Stimulated activated CD4-positive, alpha-beta T cell treated with anti-CD3 and anti-CD28 coated beads, Interleukin-15, amount 100 ng/mL, for 1 hour (primary cell): Measurements from ENCODE around the gene NTRK2.

ENCODE experiments used
- DNase-seq, 2 donors: peaks; one replicate each; pipeline ENCODE4 v3.0.0-alpha.2; 2020; ENCODE audit warnings: low read depth in 1 of 2, low spot score in 1 of 2

The NTRK2 gene

DNA sequence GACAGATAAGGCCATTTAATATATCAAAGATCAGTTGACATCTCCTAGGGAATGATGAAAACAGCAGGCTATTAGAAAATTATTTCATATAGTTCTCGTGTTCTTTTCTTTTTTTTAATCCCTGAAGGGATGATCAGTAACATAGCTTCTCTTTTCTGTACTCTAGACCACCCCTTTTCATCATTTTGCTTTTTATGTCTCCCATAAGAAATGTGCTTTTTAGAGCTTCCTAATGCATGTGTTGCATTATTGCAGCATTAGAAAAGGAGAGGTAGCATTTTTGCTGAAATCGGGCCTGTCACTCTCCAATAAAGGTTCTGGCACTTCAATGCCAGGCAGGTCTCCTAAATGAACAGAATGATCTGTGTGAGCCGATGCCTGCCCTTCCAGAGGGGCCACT lies 143.3 kb downstream of the NTRK2 start:
- no peak for DNase-seq

DNA sequence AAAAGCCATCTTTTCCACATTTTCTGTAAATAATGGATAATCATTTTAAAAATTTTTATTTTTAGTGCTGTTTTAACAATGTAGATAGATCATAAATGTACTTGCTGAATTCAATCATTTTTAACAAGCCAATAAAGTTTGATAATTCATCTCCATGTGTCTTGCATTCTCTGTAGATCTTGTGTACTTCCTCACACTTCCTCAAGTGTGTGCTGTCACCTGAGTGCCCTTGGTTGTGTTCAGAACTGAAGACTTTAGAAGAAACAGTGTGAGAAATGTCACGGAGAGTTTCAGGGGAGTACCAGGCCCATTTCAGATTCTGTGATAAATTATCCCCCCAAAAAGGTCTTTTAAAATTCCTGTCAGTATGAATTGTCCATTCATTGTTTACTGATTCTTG lies 146.0 kb downstream of the NTRK2 start:
- no peak for DNase-seq

DNA sequence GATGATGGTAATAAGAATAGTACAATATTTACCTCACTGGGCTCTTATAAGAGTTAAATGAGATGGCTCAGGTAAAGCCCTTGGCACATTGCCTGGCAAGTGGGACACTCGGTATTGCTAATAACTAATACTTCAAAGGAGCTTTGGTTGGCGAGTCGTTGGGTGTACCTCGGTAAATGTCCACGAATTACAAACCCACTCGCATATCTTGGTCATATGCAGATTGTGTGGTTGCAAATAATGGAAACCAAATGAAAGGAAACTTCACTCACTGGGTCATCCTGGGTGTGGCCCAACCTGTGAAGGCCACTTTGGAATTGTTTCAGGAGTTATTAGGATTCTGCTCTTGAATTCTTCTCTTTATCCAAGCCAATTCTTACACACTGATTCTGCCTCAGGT lies 147.5 kb downstream of the NTRK2 start:
- DNase-seq: no peak

DNA sequence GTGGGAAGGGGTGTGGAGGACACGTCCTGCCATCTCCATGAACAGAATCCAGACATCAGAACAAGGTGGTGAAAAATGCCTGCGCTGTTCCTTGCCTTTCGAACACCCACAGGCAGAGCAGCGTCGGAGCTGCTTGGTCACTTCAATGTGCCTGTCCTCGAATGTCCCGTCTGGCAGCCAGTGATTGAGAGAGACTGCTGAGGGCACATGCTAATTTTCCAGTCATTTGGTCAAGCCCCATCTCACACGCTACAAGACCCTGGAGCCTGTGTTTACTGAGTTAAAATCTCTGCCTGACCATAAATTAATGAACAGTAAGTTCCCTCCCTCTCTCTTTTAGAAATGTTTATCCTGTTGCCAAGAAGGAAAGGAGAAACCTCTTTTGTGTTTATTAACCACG lies 149.3 kb downstream of the NTRK2 start:
- DNase-seq: no peak

DNA sequence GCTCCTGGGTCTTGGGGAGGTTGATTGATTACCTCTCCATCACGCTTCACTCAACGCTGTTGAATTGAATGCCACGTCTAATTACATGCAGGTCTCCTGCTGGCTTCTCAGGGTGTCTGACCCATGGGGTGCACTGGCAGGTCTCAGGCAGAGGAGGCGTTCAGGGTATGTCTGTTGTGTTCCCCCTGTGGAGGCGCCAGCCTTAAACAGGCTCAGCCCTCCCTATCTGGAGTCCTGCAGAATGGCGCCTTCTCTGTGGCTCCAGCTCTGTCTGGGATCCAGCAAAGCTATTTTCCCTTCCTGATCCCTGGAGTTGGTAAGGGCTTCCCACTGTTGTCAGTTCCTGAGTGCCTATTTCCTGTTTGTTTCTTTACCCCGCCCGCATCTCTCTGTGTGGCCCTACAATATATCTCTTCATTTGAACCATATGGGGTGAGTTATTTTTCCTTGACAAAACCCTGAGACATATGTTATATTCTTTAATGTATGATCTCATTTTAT lies 150.0 kb downstream of the NTRK2 start:
- no peak for DNase-seq

DNA sequence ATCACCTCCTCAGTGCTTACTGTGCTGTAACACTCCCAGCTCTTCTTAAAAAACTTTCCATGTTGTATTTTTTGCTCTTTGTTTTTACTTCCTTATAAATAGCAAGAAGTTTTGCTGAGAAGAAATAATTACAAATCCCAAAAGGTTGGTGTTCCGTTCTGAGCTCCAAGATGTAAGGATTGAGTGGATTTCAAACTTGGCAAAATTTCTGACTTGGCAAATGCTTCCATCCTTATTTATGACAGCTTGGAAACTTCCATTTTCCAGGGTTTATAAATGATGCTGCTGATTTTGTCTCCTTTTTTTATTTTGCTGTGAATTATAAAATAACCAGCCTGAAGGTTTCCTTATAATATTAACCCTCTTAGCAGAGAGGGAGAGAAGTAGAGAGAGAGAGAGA lies 151.9 kb downstream of the NTRK2 start:
- DNase-seq: no peak

DNA sequence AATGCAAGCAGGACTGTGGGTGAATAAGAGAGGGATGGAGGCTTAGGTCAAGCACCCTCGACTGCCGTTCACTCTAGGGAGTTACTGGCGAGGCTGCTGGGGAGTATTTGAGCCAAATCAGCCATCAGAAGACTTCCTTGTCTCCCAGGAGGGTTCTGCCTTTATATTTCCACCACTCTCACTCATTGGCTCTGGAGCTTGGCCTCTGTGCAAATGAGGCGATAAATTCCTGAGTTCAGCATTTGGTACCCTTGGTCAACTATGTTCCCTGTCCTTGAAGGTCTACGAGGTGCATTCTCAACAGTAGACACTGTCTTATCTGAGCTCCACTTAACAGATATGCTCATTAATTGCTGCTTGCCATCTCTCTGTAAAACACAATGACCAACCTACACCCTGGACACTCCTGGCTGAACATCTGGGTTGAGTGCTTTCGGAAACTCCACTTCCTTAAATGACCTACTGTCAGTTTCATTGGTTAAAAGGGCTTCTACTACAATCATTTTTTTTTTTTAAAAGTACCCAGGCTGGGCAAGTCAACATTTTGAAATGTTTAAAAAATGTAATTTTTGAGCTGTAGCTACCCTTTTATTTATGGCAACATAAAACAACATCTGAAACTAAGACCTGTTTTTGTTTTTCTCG lies 153.2 kb downstream of the NTRK2 start:
- no peak for DNase-seq

DNA sequence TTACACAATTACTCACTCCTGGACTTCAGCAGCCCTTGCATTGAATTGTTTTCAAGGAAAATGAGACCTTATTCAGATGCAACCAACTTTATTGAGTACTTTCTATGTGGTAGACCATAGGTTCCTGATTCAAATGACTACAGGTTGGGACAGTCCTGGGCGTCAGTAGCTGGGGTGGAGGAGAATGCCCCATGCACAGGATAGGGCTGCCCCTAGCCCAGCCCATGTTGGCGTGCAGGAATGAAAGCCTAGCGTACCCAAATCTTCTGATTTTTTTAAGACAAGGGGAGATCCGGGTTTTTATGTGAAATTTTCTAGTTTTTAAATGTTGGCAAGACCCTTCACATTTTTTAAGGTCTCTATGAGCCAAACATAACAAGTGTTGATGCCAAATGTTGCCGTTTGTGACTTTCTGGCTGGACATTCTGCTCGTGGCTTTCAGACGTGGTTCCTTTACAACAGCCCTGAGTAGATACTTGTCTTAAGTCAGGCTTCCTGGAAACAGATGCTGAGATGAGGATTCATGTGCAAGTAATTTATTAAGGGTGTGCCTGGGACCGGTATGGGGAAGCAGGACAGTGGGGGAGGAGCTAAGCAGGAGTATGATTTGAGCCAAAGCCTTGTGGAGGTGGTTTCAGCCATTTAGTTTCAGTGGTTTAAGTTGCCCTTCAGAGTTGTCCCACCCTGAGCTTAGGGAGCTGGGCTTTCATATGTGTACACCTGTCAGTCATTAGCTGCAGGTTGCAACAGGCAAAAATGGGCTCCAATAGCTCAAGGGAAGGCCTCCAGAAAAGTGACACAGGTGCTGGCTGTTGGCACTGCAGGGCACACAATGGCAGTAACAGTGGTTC lies 154.1 kb downstream of the NTRK2 start:
- DNase-seq: no peak

DNA sequence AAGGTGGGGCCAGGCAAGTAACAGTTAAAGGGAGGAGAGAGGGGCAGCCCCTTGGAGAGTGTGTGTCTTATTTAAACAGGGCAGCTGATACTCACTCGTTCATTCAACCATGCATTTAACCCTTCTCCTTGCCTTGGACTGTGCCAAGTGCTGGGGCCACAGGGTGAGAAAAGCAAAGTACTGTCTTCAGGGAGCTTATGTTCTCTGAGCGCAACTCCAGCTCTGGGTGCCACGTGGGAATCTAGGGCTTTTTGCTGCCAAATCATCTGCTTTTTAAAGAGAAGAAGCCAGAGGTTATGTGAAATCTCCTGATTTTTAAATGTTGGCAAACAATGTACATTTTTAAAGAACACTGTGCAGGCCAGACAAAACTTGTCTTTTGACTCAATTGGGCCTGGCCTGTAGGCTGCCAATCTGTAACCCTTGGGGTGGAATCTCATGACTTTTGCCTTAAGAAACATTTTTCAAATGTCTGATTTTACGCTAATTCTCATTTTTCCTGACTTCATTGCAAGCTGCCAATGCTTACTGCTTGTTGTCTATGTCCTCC lies 157.8 kb downstream of the NTRK2 start:
- DNase-seq: no peak

DNA sequence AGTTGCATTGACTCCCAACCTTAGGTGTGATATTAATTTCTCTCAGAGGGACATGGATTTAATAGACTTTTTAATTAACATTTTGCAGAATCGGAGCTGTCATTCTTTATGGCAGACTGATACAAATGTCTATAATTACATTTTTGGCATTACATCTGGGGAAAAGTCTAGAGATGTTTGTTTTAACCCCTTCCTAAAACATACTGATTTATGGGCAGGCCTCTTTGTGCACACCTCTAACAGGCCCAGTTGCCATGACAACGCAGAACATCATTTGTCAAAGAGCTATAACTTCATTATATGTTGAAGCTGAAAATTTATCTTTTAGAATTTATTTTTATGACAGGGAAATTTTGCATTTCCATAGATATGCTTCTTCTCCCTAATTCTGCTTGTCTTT lies 158.5 kb downstream of the NTRK2 start:
- DNase-seq: no peak

DNA sequence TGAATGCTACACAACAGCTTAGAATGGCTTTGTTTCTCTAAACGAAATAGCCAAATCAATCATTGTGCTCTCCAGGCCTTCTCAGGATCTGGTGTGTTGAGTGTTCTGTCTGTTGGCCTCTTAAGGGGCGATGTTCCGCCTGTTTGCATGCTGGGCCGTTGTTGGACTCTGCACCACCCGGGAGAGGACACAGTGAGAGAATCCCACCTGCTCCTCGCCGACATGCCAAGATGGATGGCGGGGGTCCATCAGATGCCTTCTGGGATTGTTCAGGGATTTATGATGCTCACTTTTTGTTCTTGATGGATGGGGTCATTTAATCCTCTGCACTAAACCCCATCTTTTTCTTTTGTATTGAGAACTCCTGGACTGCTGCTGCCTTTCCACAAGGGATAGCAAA lies 159.9 kb downstream of the NTRK2 start:
- DNase-seq: no peak

DNA sequence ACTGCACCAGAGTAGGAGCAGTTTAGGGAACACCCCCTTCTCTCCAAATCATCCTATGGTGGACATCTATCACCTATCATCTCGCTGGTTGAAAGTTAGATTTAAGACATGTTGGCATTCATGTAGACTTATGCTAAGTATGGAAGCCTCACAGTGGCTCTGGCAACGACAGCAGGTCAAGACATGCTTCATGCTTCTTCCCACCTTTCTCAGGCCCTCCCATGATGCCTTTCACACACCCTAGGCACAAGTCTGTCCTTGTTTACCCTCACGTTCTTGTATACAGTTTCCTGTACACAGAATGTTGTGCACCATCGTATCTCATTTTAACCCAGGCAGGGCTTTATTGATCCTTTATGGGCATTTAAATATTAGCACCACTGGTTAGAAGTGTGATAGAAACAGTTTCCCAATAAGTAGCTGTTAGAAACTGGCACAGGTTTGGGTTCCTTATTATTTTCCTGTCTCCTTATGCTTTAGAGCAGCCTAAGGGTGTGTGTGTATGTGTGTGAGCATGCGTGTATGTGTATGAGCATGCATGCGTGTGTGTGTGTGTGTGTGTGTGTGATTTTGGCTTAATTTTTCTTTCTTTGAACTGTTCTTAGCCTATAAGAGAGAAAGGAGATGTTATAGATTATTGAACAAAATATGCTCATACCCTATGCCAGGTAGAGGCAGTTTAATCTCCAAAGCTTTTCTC lies 160.6 kb downstream of the NTRK2 start:
- no peak for DNase-seq

DNA sequence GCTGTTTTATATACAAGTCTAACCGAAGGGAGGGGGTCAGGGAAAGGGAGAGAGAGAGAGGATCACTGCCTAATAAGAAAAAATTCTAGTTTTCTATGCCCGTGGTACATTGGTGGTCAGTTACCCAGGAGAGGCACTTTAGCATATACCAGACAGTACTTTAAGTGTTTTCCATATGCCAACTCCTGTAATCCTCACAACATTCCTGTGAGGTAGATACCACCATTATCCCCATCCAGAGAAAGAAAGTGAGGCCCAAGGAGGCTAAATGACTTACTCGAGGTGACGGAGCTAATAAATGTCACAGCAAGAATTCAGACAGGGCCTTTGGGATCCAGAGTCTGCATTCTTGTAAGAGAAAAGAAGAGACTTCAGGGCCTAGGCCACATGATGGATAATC lies 161.8 kb downstream of the NTRK2 start:
- DNase-seq: no peak

DNA sequence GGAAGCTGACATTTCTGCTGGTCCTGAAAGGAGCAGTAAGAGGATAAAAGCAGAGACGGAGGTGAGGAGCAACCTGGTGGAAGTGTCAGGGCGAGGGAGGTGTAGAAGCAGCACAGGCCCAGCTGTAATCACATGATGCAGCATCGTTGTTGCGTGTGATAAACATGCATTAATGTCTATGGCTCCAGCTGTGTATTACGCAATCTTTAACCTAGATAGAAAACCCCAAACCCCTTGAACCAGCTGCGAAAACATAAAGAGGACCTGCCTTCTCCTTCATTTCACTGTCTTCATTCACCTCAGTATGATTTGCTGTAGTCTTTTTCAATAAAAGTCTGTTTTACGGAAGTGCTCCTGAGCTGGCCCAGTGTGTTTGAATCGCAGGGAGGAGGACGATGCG lies 162.9 kb downstream of the NTRK2 start:
- DNase-seq: no peak

DNA sequence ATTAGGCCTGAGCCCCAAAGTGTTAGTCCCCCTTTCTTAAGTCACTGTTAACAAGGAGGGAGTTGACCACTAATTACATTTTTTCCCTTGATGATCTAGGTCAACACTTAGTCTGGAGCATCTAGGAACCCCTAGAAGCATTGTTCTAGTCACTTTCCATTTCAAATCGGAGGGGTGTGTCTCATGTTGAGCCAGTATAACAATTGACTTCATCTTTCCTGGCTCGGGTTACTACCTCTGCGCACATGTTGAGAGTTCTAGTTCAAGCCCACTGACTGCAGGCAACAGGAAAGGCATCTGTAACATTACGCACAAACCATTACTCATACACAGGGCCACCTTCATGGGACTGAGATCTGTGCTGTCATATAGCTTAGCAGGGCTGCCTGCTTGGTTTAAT lies 164.9 kb downstream of the NTRK2 start:
- DNase-seq: no peak

DNA sequence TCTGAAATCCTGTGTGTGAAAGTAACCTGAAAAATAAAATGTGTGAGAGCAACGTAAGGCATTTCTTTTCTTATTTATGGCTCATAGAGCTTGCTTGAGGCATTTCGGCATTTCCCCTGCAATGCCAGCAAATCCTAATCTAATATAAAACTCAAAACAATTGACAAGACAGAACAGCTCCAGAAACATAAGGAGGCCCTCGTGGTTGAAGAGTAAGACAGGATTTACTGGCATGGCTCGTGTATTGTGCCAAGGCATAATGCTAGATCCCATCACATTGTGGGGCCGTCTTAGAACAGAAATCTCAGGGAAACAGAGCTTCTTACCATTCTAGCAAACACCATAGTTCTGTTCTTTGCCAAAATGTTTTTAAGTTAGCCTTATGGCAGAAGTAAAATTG lies 166.2 kb downstream of the NTRK2 start:
- DNase-seq: no peak

DNA sequence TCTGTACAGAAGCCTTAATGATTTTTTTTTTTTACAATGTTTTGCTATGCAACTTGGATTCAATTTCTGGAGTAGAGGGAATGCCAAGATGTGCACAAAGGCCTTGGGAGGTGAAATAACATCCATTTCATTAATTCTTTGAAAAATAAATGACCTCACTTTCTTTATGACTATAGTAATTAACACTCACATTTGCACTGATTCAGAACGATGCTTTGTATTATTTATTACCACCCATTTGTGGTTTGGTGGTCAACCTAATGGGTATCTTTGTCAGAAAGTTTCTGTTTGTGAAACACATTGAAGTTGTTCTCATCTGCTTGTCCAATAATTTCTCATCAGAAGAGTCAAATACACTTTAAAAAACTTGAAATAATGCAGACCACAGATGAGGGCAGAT lies 169.3 kb downstream of the NTRK2 start:
- no peak for DNase-seq

DNA sequence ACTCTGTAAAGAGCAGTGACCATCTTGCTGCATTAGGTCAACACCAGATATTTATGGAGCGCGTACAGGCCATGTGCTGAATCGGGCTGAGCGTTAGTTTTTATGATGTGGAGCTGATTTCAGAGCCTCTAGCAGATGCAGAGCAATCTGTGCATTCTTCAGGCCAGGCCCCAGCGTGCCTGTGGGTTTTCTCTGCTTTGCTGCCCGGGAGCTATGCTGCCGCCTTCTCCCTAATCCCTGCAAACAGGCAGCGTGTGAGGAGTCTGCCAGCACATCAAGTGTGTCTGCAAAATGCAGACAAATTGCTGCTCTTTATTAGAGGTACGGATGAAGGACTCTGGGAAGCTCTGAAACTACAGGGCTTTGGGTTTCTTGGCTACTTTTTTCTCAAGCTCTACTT lies 170.0 kb downstream of the NTRK2 start:
- DNase-seq: no peak

DNA sequence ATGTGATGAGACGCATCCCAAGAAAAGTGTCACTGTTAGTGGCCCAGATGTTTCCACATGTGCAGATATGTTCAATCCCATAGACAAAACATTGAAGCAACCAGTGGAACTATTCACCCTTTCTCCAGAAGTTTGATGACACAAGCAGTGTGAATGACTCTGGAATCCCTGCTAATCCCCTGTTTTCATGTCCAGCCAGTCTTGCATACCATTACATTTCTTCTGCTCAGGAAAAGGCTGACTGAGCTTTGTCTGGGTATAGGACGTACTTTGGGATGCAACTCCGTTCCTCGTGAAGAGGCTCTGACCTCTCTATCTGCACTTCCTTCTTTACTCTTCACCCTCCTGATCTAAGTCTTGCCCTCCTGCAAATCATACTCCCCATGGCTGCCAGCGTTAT lies 172.4 kb downstream of the NTRK2 start:
- no peak for DNase-seq

DNA sequence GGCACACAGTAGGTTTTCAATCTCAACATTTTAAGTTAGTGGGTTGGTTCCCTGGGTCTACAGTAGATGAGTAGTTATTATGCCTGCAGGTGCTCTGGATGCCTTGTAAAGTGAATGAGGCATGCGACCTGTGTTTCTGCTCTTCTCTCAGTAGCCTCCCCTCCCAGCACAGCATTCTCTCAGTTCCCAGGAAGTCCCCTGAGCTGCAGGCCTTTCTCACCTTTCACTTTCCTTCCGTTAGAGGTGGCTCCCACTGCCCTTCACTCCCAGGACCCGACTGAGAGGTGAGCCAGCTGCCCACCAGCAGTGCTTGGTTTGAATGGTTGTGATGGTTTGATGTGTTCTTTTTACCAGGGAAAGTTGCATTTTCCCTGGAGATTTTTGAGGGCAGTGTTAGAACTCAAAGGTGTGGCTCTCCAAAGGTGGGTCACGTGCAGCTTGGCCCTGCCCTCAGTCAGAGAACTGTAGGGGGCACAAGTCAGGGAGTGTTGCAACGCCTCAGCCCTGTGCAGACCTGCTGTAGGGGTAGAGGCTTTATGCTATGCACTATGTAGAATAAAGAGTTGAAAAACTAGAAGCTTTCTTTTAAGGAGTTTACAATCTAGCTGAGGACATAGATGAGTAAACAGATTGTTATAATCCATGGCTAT lies 173.8 kb downstream of the NTRK2 start:
- DNase-seq: no peak
